ENCODE data around the gene CAP2.
A peak's percentile ranks its signal among the peaks of the same experiment; 100 is the strongest.

CAP2 gene

GRCh38 chr6:17392978-17393891 is at the start of gene CAP2:
TSS of gene CAP2 (plus strand) at chr6:17393595. CDS start at chr6:17421556, 27,961 bp downstream.
- Mint-ChIP-seq H3K9me3 (peaks cover 1% of the 10 kb centered on the region), H3K27me3 (peaks cover 25% of the 10 kb centered on the region), H3K4me1 (peaks cover 4% of the 10 kb centered on the region), H3K36me3 (no peaks in the 10 kb centered on the region), H3K4me3 (peak within 1 kb of the TSS; percentile 54), H3K27ac (no peak within 1 kb of the TSS)
- ATAC-seq (ENCODE audit: low read depth): no peak
- DNase-seq (ENCODE audit: low spot score in 2 of 2): no peak

- H3K36me3 Mint-ChIP-seq: no peaks in the 10 kb centered on the region
- no peak for DNase-seq (ENCODE audit: low spot score in 2 of 2)
- peaks cover 5% of the 10 kb centered on the region for H3K27me3 Mint-ChIP-seq
- H3K4me3 Mint-ChIP-seq: no peak overlapping the region
- no peak for ATAC-seq (ENCODE audit: low read depth)
- H3K27ac Mint-ChIP-seq: no peak overlapping the region
- no peaks in the 10 kb centered on the region for H3K4me1 Mint-ChIP-seq
- peaks cover 4% of the 10 kb centered on the region for H3K9me3 Mint-ChIP-seq
Observed at GRCh38 chr6:17347012-17347411, 46.4 kb upstream of the CAP2 start.

GRCh38 chr6:17349427-17349826 is 44.0 kb upstream of the CAP2 start:
- H3K27ac Mint-ChIP-seq: no peak overlapping the region
- no peaks in the 10 kb centered on the region for H3K36me3 Mint-ChIP-seq
- ATAC-seq (ENCODE audit: low read depth) (no peak), DNase-seq (ENCODE audit: low spot score in 2 of 2) (no peak)
- H3K4me3 Mint-ChIP-seq: no peak overlapping the region
- H3K9me3 Mint-ChIP-seq: no peaks in the 10 kb centered on the region
- H3K4me1 Mint-ChIP-seq: no peaks in the 10 kb centered on the region
- no peaks in the 10 kb centered on the region for H3K27me3 Mint-ChIP-seq

GRCh38 chr6:17352302-17352701 is 41.1 kb upstream of the CAP2 start:
- no peak for ATAC-seq (ENCODE audit: low read depth)
- Mint-ChIP-seq H3K36me3 (no peaks in the 10 kb centered on the region), H3K9me3 (no peaks in the 10 kb centered on the region), H3K27me3 (no peaks in the 10 kb centered on the region), H3K27ac (no peak overlapping the region), H3K4me1 (no peaks in the 10 kb centered on the region), H3K4me3 (no peak overlapping the region)
- no peak for DNase-seq (ENCODE audit: low spot score in 2 of 2)

GRCh38 chr6:17353440-17354175 is 39.8 kb upstream of the CAP2 start:
- no peak overlapping the region for H3K27ac Mint-ChIP-seq
- no peaks in the 10 kb centered on the region for H3K4me1 Mint-ChIP-seq
- no peaks in the 10 kb centered on the region for H3K36me3 Mint-ChIP-seq
- H3K9me3 Mint-ChIP-seq: no peaks in the 10 kb centered on the region
- ATAC-seq (ENCODE audit: low read depth): no peak
- H3K27me3 Mint-ChIP-seq: no peaks in the 10 kb centered on the region
- H3K4me3 Mint-ChIP-seq: no peak overlapping the region
- no peak for DNase-seq (ENCODE audit: low spot score in 2 of 2)

- Mint-ChIP-seq H3K4me1 (no peaks in the 10 kb centered on the region), H3K27me3 (no peaks in the 10 kb centered on the region), H3K9me3 (no peaks in the 10 kb centered on the region), H3K36me3 (no peaks in the 10 kb centered on the region), H3K27ac (no peak overlapping the region), H3K4me3 (no peak overlapping the region)
- no peak for ATAC-seq (ENCODE audit: low read depth)
- DNase-seq (ENCODE audit: low spot score in 2 of 2): no peak
Observed at GRCh38 chr6:17354700-17355403, 38.5 kb upstream of the CAP2 start.

GRCh38 chr6:17355404-17355774 is 38.0 kb upstream of the CAP2 start:
- no peaks in the 10 kb centered on the region for H3K9me3 Mint-ChIP-seq
- H3K27me3 Mint-ChIP-seq: no peaks in the 10 kb centered on the region
- no peak for DNase-seq (ENCODE audit: low spot score in 2 of 2)
- no peak overlapping the region for H3K27ac Mint-ChIP-seq
- no peak overlapping the region for H3K4me3 Mint-ChIP-seq
- no peaks in the 10 kb centered on the region for H3K36me3 Mint-ChIP-seq
- no peaks in the 10 kb centered on the region for H3K4me1 Mint-ChIP-seq
- no peak for ATAC-seq (ENCODE audit: low read depth)

GRCh38 chr6:17358515-17358914 is 34.9 kb upstream of the CAP2 start:
- Mint-ChIP-seq H3K9me3 (no peaks in the 10 kb centered on the region), H3K4me3 (no peak overlapping the region), H3K36me3 (no peaks in the 10 kb centered on the region), H3K4me1 (no peaks in the 10 kb centered on the region), H3K27me3 (no peaks in the 10 kb centered on the region), H3K27ac (no peak overlapping the region)
- DNase-seq (ENCODE audit: low spot score in 2 of 2) (no peak), ATAC-seq (ENCODE audit: low read depth) (no peak)

- DNase-seq (ENCODE audit: low spot score in 2 of 2): no peak
- no peak for ATAC-seq (ENCODE audit: low read depth)
- H3K9me3 Mint-ChIP-seq: no peaks in the 10 kb centered on the region
- no peaks in the 10 kb centered on the region for H3K36me3 Mint-ChIP-seq
- no peaks in the 10 kb centered on the region for H3K4me1 Mint-ChIP-seq
- H3K27ac Mint-ChIP-seq: no peak overlapping the region
- H3K4me3 Mint-ChIP-seq: no peak overlapping the region
- no peaks in the 10 kb centered on the region for H3K27me3 Mint-ChIP-seq
Observed at GRCh38 chr6:17360564-17360963, 32.8 kb upstream of the CAP2 start.

- H3K4me3 Mint-ChIP-seq: no peak overlapping the region
- no peaks in the 10 kb centered on the region for H3K4me1 Mint-ChIP-seq
Observed at GRCh38 chr6:17361013-17361412, 32.4 kb upstream of the CAP2 start.

GRCh38 chr6:17365961-17366360 is 27.4 kb upstream of the CAP2 start:
- Mint-ChIP-seq H3K27ac (no peak overlapping the region), H3K4me3 (no peak overlapping the region), H3K36me3 (no peaks in the 10 kb centered on the region), H3K4me1 (no peaks in the 10 kb centered on the region), H3K27me3 (no peaks in the 10 kb centered on the region), H3K9me3 (peaks cover 7% of the 10 kb centered on the region)
- DNase-seq (ENCODE audit: low spot score in 2 of 2): no peak
- no peak for ATAC-seq (ENCODE audit: low read depth)

More at GRCh38 chr6:17361013-17361412, 32.4 kb upstream of the CAP2 start:
- ATAC-seq (ENCODE audit: low read depth): no peak
- Mint-ChIP-seq H3K27me3 (no peaks in the 10 kb centered on the region), H3K27ac (no peak overlapping the region), H3K36me3 (no peaks in the 10 kb centered on the region), H3K9me3 (no peaks in the 10 kb centered on the region)
- DNase-seq (ENCODE audit: low spot score in 2 of 2): no peak

- no peak for ATAC-seq (ENCODE audit: low read depth)
- H3K4me1 Mint-ChIP-seq: no peaks in the 10 kb centered on the region
Observed at GRCh38 chr6:17367868-17368267, 25.5 kb upstream of the CAP2 start.

GRCh38 chr6:17381424-17382147 is 11.8 kb upstream of the CAP2 start:
- H3K27ac Mint-ChIP-seq: no peak overlapping the region
- H3K36me3 Mint-ChIP-seq: no peaks in the 10 kb centered on the region
- DNase-seq (ENCODE audit: low spot score in 2 of 2) (no peak), ATAC-seq (ENCODE audit: low read depth) (no peak)
- no peaks in the 10 kb centered on the region for H3K4me1 Mint-ChIP-seq
- peaks cover 3% of the 10 kb centered on the region for H3K9me3 Mint-ChIP-seq
- H3K4me3 Mint-ChIP-seq: no peak overlapping the region
- H3K27me3 Mint-ChIP-seq: no peaks in the 10 kb centered on the region

More at GRCh38 chr6:17367868-17368267, 25.5 kb upstream of the CAP2 start:
- Mint-ChIP-seq H3K9me3 (peaks cover 7% of the 10 kb centered on the region), H3K27ac (no peak overlapping the region), H3K36me3 (no peaks in the 10 kb centered on the region), H3K27me3 (no peaks in the 10 kb centered on the region), H3K4me3 (no peak overlapping the region)
- DNase-seq (ENCODE audit: low spot score in 2 of 2): no peak
